ENCODE results near the gene TBC1D7. TPM values are rescaled to one million over a fixed set of nuclear protein-coding genes. Genes with fewer than 3 reads are reported as not detected.

The TBC1D7 gene
- total and polyA plus RNA-seq, 2 donors from 2014 or later, result 12.9 to 39.4 TPM

DNA sequence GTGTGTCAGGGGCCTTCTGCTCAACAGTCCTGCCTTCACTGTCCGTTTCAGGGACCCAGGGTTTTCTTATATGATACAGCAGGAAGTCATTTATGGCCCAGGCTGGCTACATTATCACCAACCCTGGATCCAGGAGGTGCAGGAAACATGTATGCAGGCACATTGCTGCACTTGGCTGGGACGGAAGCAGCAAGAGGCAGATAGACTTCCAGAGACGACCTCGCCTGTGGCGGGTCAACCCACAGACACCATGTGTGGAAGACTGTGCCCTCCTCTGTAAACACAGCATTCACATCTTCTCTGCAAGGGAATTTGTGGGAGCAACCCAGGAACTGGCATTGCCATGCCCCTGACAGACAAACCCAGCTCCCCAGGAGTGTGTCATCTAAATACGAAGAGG, 43.7 kb downstream of the TBC1D7 start:
- H3K36me3 ChIP-seq (ENCODE audit: control insufficient read depth in 2 of 3, insufficient read depth in 3 of 3, low read length in 3 of 3), result peaks cover 0 to 21% (median 0%) of the 10 kb centered on the region in 3 donors
- peaks cover 0 to 5% (median 3%) of the 10 kb centered on the region in 3 donors for H3K9me3 ChIP-seq (ENCODE audit: control insufficient read depth in 2 of 3, insufficient read depth in 1 of 3, low read length in 3 of 3)
- no peak for FAIRE-seq
- intact Hi-C loops (cut with DNase I), result no loop called here
- H3K4me3 ChIP-seq (ENCODE audit: low read length in 3 of 3), result no peak overlapping the region
- no peak overlapping the region for H3K9ac ChIP-seq (ENCODE audit: low read length in 3 of 3)
- no peak for DNase-seq
- TF ChIP-seq, protein P1, sequence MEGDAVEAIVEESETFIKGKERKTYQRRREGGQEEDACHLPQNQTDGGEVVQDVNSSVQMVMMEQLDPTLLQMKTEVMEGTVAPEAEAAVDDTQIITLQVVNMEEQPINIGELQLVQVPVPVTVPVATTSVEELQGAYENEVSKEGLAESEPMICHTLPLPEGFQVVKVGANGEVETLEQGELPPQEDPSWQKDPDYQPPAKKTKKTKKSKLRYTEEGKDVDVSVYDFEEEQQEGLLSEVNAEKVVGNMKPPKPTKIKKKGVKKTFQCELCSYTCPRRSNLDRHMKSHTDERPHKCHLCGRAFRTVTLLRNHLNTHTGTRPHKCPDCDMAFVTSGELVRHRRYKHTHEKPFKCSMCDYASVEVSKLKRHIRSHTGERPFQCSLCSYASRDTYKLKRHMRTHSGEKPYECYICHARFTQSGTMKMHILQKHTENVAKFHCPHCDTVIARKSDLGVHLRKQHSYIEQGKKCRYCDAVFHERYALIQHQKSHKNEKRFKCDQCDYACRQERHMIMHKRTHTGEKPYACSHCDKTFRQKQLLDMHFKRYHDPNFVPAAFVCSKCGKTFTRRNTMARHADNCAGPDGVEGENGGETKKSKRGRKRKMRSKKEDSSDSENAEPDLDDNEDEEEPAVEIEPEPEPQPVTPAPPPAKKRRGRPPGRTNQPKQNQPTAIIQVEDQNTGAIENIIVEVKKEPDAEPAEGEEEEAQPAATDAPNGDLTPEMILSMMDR (IDR thresholded peaks at IDR 0.05; ENCODE audit: borderline replicate concordance, extremely low read depth, insufficient read depth), result no peak
- H3K27ac ChIP-seq (ENCODE audit: low read depth in 2 of 2, low read length in 2 of 2), result no peak overlapping the region
- H3K4me1 ChIP-seq (ENCODE audit: control insufficient read depth in 2 of 3, insufficient read depth in 2 of 3, low read depth in 1 of 3, low read length in 3 of 3), result peaks cover 0 to 7% (median 2%) of the 10 kb centered on the region in 3 donors
- H3K27me3 ChIP-seq (ENCODE audit: control insufficient read depth, insufficient read depth, low read length), result no peaks in the 10 kb centered on the region

DNA sequence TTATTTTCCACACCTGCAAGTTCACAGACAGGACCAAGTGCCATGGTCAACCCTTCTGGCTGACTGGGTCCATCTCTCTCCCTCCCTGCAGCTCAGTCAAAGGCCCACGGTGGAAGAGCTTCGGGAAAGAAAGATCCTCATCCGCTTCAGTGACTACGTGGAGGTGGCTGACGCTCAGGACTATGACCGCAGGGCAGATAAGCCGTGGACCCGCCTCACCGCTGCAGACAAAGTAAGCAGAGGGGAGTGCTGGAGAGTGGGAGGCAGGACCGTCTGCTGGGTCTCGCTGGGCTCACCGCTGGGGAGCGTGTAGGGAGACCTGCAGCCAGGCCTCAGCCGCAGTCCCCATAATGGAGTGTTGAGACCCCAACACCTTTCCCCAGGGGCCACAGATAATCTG, 45.0 kb downstream of the TBC1D7 start:
- TF ChIP-seq, protein P1 (IDR thresholded peaks at IDR 0.05; ENCODE audit: borderline replicate concordance, extremely low read depth, insufficient read depth), result no peak
- H3K9me3 ChIP-seq (ENCODE audit: control insufficient read depth in 2 of 3, insufficient read depth in 1 of 3, low read length in 3 of 3), result peaks cover 0 to 5% (median 3%) of the 10 kb centered on the region in 3 donors
- FAIRE-seq (no peak), DNase-seq (no peak)
- H3K36me3 ChIP-seq (ENCODE audit: control insufficient read depth in 2 of 3, insufficient read depth in 3 of 3, low read length in 3 of 3), result peaks cover 0 to 24% (median 0%) of the 10 kb centered on the region in 3 donors
- intact Hi-C loops (cut with DNase I), result no loop called here
- peaks cover 0 to 3% (median 0%) of the 10 kb centered on the region in 3 donors for H3K4me1 ChIP-seq (ENCODE audit: control insufficient read depth in 2 of 3, insufficient read depth in 2 of 3, low read depth in 1 of 3, low read length in 3 of 3)
- H3K4me3 ChIP-seq (ENCODE audit: low read length in 3 of 3), result no peak overlapping the region
- H3K27me3 ChIP-seq (ENCODE audit: control insufficient read depth, insufficient read depth, low read length), result no peaks in the 10 kb centered on the region
- H3K9ac ChIP-seq (ENCODE audit: low read length in 3 of 3), result no peak overlapping the region
- H3K27ac ChIP-seq (ENCODE audit: low read depth in 2 of 2, low read length in 2 of 2), result no peak overlapping the region

DNA sequence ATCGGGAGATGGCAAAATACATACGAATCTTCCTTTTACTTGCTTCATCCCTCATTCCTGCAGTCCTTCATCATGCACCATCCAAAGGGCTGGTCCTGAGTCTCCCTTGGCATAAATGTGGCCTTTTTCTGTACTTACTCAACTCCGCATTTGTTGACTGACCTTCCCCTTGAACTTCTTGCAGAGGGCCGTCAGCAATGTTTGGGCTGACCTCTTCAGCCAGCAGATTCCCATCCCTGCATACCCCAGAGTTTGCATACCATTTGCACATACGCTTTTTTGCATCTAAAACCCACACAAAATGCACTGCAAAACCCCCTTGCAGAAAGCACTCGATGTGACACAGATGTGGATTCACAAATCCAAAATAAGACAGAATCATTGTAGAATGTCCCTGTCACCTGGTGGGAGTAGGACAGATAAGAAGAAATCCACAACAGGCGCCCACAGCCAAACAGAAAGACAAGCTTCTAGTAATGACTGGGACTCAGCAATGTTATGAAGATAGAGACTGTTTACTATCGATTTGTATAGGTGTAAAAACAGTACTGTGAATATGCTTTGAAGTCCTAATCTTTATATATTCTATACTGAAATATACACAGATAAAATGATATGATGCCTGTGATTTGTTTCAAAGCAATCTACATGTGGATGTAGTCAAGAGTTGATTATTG, 45.8 kb downstream of the TBC1D7 start:
- no peak for FAIRE-seq
- H3K4me3 ChIP-seq (ENCODE audit: low read length in 3 of 3), result no peak overlapping the region
- no peak overlapping the region for H3K27ac ChIP-seq (ENCODE audit: low read depth in 2 of 2, low read length in 2 of 2)
- H3K4me1 ChIP-seq (ENCODE audit: control insufficient read depth in 2 of 3, insufficient read depth in 2 of 3, low read depth in 1 of 3, low read length in 3 of 3), result peaks cover 0 to under 1% (median 0%) of the 10 kb centered on the region in 3 donors
- no peak for DNase-seq
- TF ChIP-seq, protein P1 (IDR thresholded peaks at IDR 0.05; ENCODE audit: borderline replicate concordance, extremely low read depth, insufficient read depth), result no peak
- intact Hi-C loops (cut with DNase I), result no loop called here
- H3K27me3 ChIP-seq (ENCODE audit: control insufficient read depth, insufficient read depth, low read length), result no peaks in the 10 kb centered on the region
- no peak overlapping the region for H3K9ac ChIP-seq (ENCODE audit: low read length in 3 of 3)
- peaks cover 0 to 24% (median 0%) of the 10 kb centered on the region in 3 donors for H3K36me3 ChIP-seq (ENCODE audit: control insufficient read depth in 2 of 3, insufficient read depth in 3 of 3, low read length in 3 of 3)
- peaks cover 0 to 5% (median 3%) of the 10 kb centered on the region in 3 donors for H3K9me3 ChIP-seq (ENCODE audit: control insufficient read depth in 2 of 3, insufficient read depth in 1 of 3, low read length in 3 of 3)

All from kidney (tissue), 14 donors.